Spleen (tissue), 11 donors: ENCODE data around the gene FKRP. TPM values are rescaled to one million over a fixed set of nuclear protein-coding genes. Genes with fewer than 3 reads are reported as not detected.
A peak's percentile ranks its signal among the peaks of the same experiment; 100 is the strongest.

Experiments
- DNase-seq: peaks from one replicate; pipeline ENCODE4 v3.0.0-alpha.2; 2020
- H3K27ac ChIP-seq, 8 donors: fragments of 200-600 bp; sonication (generic) in 7 of 8; 1 replicate in 4 of 8; 2 replicates in 4 of 8; pipeline versions ENCODE4 v1.5.0 to v1.8.0; 2016 to 2021; ENCODE audit warnings: inconsistent platforms in 4 of 8, mild to moderate bottlenecking in 4 of 8, moderate library complexity in 1 of 8
- H3K27me3 ChIP-seq, 7 donors: fragments of 200-600 bp; sonication (generic) in 6 of 7; replicated peaks in 1 of 7; 1 replicate in 4 of 7; 2 replicates in 3 of 7; pipeline versions ENCODE4 v1.5.0 to v1.8.0; 2016 to 2021; ENCODE audit warnings: inconsistent platforms in 3 of 7, mild to moderate bottlenecking in 1 of 7
- H3K36me3 ChIP-seq, 6 donors: fragments of 200-600 bp; sonication (generic) in 5 of 6; 1 replicate in 4 of 6; 2 replicates in 2 of 6; pipeline versions ENCODE4 v1.5.0 to v1.8.0; 2016 to 2021; ENCODE audit warnings: inconsistent platforms in 2 of 6
- H3K4me1 ChIP-seq, 6 donors: fragments of 200-600 bp; sonication (generic) in 5 of 6; 1 replicate in 3 of 6; 2 replicates in 3 of 6; pipeline versions ENCODE4 v1.5.0 to v1.8.0; 2016 to 2021; ENCODE audit warnings: inconsistent platforms in 3 of 6
- H3K4me3 ChIP-seq, 8 donors: fragments of 200-600 bp; sonication (generic) in 7 of 8; 1 replicate in 4 of 8; 2 replicates in 4 of 8; pipeline versions ENCODE4 v1.5.0 to v1.8.0; 2016 to 2021; ENCODE audit warnings: inconsistent platforms in 4 of 8, mild to moderate bottlenecking in 4 of 8, moderate library complexity in 2 of 8
- H3K9me3 ChIP-seq, 8 donors: fragments of 200-600 bp; sonication (generic) in 7 of 8; 1 replicate in 4 of 8; 2 replicates in 4 of 8; pipeline versions ENCODE4 v1.5.0 to v1.8.0; 2016 to 2021; ENCODE audit warnings: inconsistent platforms in 4 of 8
- CTCF ChIP-seq, 11 experiments: fragments of 200-600 bp in 7 of 11; fragments of 450-650 bp in 4 of 11; sonication (generic) in 4 of 11; IDR thresholded peaks in 8 of 11; conservative IDR thresholded peaks in 3 of 11; 1 replicate in 7 of 11; 2 replicates in 4 of 11; pipeline versions ENCODE4 v1.4.0 to v1.8.0; 2016 to 2021; ENCODE audit warnings: antibody characterized with exemption in 11 of 11, inconsistent platforms in 4 of 11, mild to moderate bottlenecking in 1 of 11
- POLR2A ChIP-seq, 3 donors: fragments of 450-650 bp; IDR thresholded peaks; one replicate each; pipeline ENCODE4 v1.5.1; 2017; ENCODE audit warnings: antibody characterized with exemption in 3 of 3, mild to moderate bottlenecking in 1 of 3
- POLR2AphosphoS5 ChIP-seq, 3 donors: sonication (generic); formaldehyde crosslinking; IDR thresholded peaks; one replicate each; pipeline ENCODE4 v1.5.1; 2017; ENCODE audit warnings: antibody characterized with exemption in 3 of 3
- WGBS, 5 donors: extraction: QIAGEN DNeasy Blood & Tissue Kit in 3 of 5; methylation state at CpG; one replicate each; pipeline versions ENCODE4 v1.1.5 to v1.1.7; 2013 to 2018; 5-methylcytosine and 5-hydroxymethylcytosine counted together
- intact Hi-C: fragments of 100-400 bp; cut with DNase I; formaldehyde crosslinking; loops from one replicate; pipeline ENCODE4 v1.15.0; 2023; ENCODE audit warnings: low total_unique reads
- polyA plus RNA-seq, 3 donors: library from polyadenylated mRNA; stranded (reverse); fragments of 200-250 nt; gene quantifications; one replicate each; pipeline ENCODE4 v1.2.1, GENCODE V29; 2013
- total RNA-seq, 7 donors: library from RNA; depleted of rRNA in 3 of 7; stranded (reverse); fragments of >200 nt in 3 of 7; fragmentation: NEBNext Ultra II Directional in 4 of 7; extraction: Animal tissue kit (Norgen Biotek cat#: 25700) in 4 of 7; gene quantifications; one replicate each; pipeline versions ENCODE4 v1.1.0 to v1.2.1, GENCODE V29; 2016 to 2021
- donor health status: healthy with polysubstance abuse.
- donor health status: DM: no; HTN: no; CAD: no; lungs with moderate emphysema.
- donor health status: DM: no; HTN: no; CAD: no.
- donor health status: Bipolar disorder and iron deficiency.
- donor health status: healthy.
- donor health status: DM: no; HTN: no; CAD: no.
- donor health status: DM: yes; HTN: yes; CAD: no.

Gene FKRP
- total and polyA plus RNA-seq, 10 donors, result 5.3 to 24.8 (median 18.8) TPM

- H3K4me1 ChIP-seq, result peaks cover 19 to 77% (median 56%) of the 10 kb centered on the region in 6 donors
- WGBS, 5 donors, result 64 to 76% (median 72%) methylated on average over 19 of the region's 19 CpGs
- no peak for DNase-seq
- intact Hi-C loops, result no loop called here
- no peaks in the 10 kb centered on the region for H3K9me3 ChIP-seq
- H3K27me3 ChIP-seq, result no peaks in the 10 kb centered on the region
- peak overlapping the region; percentile 15 to 94 (median 84) for H3K27ac ChIP-seq
- no peak for TF ChIP-seq POLR2AphosphoS5 (IDR thresholded peaks at IDR 0.05)
- TF ChIP-seq POLR2A (IDR thresholded peaks at IDR 0.05), result no peak
- TF ChIP-seq CTCF (IDR thresholded peaks at IDR 0.05 in 8 of 11, conservative IDR thresholded peaks at IDR 0.05 in 3 of 11), result no peak
- H3K4me3 ChIP-seq, result peak overlapping the region; percentile 60 to 93 (median 80)
- peaks cover 0 to 39% (median 29%) of the 10 kb centered on the region in 6 donors for H3K36me3 ChIP-seq
These were observed 39.5 kb downstream of the FKRP start for GRCh38 chr19:46785054-46785979.

GRCh38 chr19:46785980-46786235 is 40.1 kb downstream of the FKRP start:
- DNase-seq, result no peak
- peak overlapping the region; percentile 15 to 94 (median 84) for H3K27ac ChIP-seq
- TF ChIP-seq POLR2AphosphoS5 (IDR thresholded peaks at IDR 0.05) (no peak), CTCF (IDR thresholded peaks at IDR 0.05 in 8 of 11, conservative IDR thresholded peaks at IDR 0.05 in 3 of 11) (no peak), POLR2A (IDR thresholded peaks at IDR 0.05) (no peak)
- H3K27me3 ChIP-seq, result no peaks in the 10 kb centered on the region
- intact Hi-C loops, result no loop called here
- H3K36me3 ChIP-seq, result peaks cover 0 to 33% (median 25%) of the 10 kb centered on the region in 6 donors
- peak overlapping the region; percentile 60 to 93 (median 80) for H3K4me3 ChIP-seq
- WGBS, 5 donors, result 60 to 65% (median 64%) methylated on average over 4 of the region's 4 CpGs
- peaks cover 19 to 74% (median 56%) of the 10 kb centered on the region in 6 donors for H3K4me1 ChIP-seq
- H3K9me3 ChIP-seq, result no peaks in the 10 kb centered on the region

GRCh38 chr19:46786236-46787039 is 40.6 kb downstream of the FKRP start:
- 2 to 4% (median 3%) methylated on average over 20 of the region's 20 CpGs for WGBS, 5 donors
- intact Hi-C loops, result no loop called here
- H3K4me3 ChIP-seq, result peak overlapping the region; percentile 60 to 93 (median 80)
- TF ChIP-seq CTCF (IDR thresholded peaks at IDR 0.05 in 8 of 11, conservative IDR thresholded peaks at IDR 0.05 in 3 of 11) (peak in 1 of 11 experiments; percentile 7), POLR2AphosphoS5 (IDR thresholded peaks at IDR 0.05) (peak; percentile 77 to 83 (median 78)), POLR2A (IDR thresholded peaks at IDR 0.05) (no peak)
- H3K36me3 ChIP-seq, result peaks cover 0 to 28% (median 20%) of the 10 kb centered on the region in 6 donors
- DNase-seq, result peak; percentile 86
- H3K9me3 ChIP-seq, result no peaks in the 10 kb centered on the region
- H3K27ac ChIP-seq, result peak overlapping the region; percentile 15 to 94 (median 84)
- H3K4me1 ChIP-seq, result peaks cover 19 to 72% (median 56%) of the 10 kb centered on the region in 6 donors
- H3K27me3 ChIP-seq, result no peaks in the 10 kb centered on the region

- intact Hi-C loops, result no loop called here
- peaks cover 19 to 78% (median 57%) of the 10 kb centered on the region in 6 donors for H3K4me1 ChIP-seq
- no peaks in the 10 kb centered on the region for H3K27me3 ChIP-seq
- WGBS, 5 donors, result 1 to 3% (median 2%) methylated on average over 5 of the region's 5 CpGs
- H3K27ac ChIP-seq, result peak overlapping the region; percentile 15 to 94 (median 84)
- no peaks in the 10 kb centered on the region for H3K9me3 ChIP-seq
- DNase-seq, result no peak
- TF ChIP-seq CTCF (IDR thresholded peaks at IDR 0.05 in 8 of 11, conservative IDR thresholded peaks at IDR 0.05 in 3 of 11), result no peak
- no peak for TF ChIP-seq POLR2AphosphoS5 (IDR thresholded peaks at IDR 0.05)
- TF ChIP-seq POLR2A (IDR thresholded peaks at IDR 0.05), result no peak
- H3K4me3 ChIP-seq, result peak overlapping the region; percentile 60 to 93 (median 80)
- peaks cover 0 to 22% (median 14%) of the 10 kb centered on the region in 6 donors for H3K36me3 ChIP-seq
These were observed 41.1 kb downstream of the FKRP start for GRCh38 chr19:46787040-46787330.
